ENCODE results near the gene NT5C3A. TPM values are rescaled to one million over a fixed set of nuclear protein-coding genes. Genes with fewer than 3 reads are reported as not detected.

The NT5C3A gene
- total RNA-seq: 14.0 and 15.3 TPM in 2 replicates

DNA sequence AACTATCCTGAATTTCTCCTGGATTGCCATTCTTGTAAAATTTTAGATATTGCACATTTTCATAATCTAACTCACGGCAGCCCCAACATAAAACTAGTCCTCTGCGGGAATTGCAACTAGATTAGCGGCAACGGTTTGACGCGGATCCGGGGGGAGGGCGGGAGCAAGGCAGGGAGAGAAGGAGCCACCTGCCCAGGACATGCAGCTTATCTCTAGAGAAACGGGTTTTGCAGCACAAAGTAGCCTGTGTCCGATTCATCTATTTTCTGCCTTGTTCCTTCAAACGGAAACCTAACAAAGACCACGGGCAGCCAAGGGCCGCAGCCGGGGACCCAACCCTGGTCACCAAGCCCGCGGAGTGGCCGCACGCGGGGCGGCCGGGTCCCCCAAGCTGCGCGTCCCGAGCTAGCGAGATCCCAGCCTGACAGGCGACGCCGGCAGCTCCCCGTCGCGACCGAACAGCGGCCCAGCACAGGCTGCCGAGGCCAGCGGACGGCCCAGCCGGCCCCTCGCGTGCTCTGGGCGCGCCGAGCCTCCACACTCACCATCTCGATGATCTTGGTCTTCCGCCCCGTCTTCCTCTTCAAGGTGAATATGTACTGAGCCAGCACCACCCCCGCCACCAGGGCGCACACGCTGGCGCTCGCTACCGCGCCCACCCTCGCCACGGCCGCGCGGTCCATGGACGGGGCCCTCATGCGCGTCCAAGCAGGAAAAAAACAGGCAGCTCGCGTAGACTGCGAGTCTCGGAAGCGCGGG is at the start of gene NT5C3A:
TSS of gene NT5C3A (minus strand) at position 754 of the 759 bp plus-strand sequence. CDS start at position 683, 71 bp downstream.

DNA sequence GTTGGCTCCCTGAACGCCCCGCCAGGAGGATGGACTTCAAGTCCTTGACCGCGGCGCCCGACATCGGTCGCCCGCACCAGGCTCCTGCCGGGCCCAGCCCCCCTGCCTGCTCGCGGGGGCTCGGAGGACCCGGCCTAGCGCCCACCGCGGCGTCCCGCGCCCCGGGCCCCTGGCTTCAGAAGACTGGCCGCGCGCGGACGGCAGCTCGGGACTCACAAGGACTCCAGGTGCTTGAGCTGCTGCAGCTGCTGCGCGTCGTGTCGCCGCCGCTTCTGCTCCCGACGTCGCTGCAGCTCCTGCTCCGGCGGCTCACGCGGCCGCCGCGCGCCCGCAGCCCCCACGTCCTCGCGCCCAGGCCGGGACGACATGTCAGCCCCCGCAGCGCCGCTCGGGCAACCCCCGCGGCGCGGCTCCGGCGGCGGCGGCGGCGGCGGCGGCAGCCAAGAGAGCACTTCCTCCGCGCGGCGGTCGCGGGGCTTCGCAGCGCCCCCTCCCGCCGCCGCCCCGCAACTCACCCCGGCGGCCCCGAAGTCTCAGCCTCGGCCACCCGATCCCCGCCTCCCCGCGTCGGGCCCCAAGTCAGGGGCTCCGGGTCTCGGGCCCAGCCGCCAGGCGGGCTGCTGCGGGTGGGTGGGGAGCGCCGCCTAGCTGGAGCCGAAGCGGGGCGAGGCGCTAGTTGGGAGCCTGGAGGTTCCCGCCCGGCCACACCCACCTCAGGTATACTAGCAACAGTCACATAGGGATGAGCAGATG is 46.6 kb upstream of the NT5C3A start, which contains the start of gene RP9:
TSS of gene RP9 (minus strand) at position 400 of the 753 bp plus-strand sequence. CDS start at position 368, 32 bp downstream.

Other genes with a start within 250 kb of the NT5C3A start
- 31.8 and 36.6 TPM in 2 replicates for gene KBTBD2, start 171.0 kb downstream of the NT5C3A start, total RNA-seq
- 318 and 351 TPM in 2 replicates for gene FKBP9, start 105.3 kb downstream of the NT5C3A start, total RNA-seq
- 9.8 and 10.2 TPM in 2 replicates for gene RP9, start 46.6 kb upstream of the NT5C3A start, total RNA-seq
- 14.9 and 16.5 TPM in 2 replicates for gene BBS9, start 66.8 kb upstream of the NT5C3A start, total RNA-seq

All from aortic smooth muscle cell (primary cell).